Skeletal muscle satellite cell (primary cell): Measurements from ENCODE around the gene KATNBL1. TPM values are rescaled to one million over a fixed set of nuclear protein-coding genes. Genes with fewer than 3 reads are reported as not detected.
A peak's percentile ranks its signal among the peaks of the same experiment; 100 is the strongest.

ENCODE experiments used
- H3K27me3 ChIP-seq: 2 replicates; pipeline ENCODE4 v1.7.0; 2013; ENCODE audit warnings: low read length; ENCODE audit not compliant: control insufficient read depth, insufficient read depth
- H3K36me3 ChIP-seq: 2 replicates; pipeline ENCODE4 v1.7.0; 2013; ENCODE audit warnings: mild to moderate bottlenecking, control low read depth, low read length; ENCODE audit not compliant: insufficient read depth
- H3K4me1 ChIP-seq: 2 replicates; pipeline ENCODE4 v1.7.0; 2013; ENCODE audit warnings: low read length; ENCODE audit not compliant: control insufficient read depth, insufficient read depth
- H3K4me2 ChIP-seq: 2 replicates; pipeline ENCODE4 v1.7.0; 2013; ENCODE audit warnings: mild to moderate bottlenecking, low read length
- H3K4me3 ChIP-seq: 2 replicates; pipeline ENCODE4 v1.7.0; 2013; ENCODE audit warnings: low read length
- H3K9ac ChIP-seq: 2 replicates; pipeline ENCODE4 v1.7.0; 2013; ENCODE audit warnings: mild to moderate bottlenecking, low read depth, low read length, moderate library complexity
- H3K9me3 ChIP-seq: replicated peaks from 2 replicates; pipeline ENCODE4 v1.7.0; 2013; ENCODE audit warnings: mild to moderate bottlenecking, control low read depth, low read length
- total RNA-seq: library from RNA; depleted of rRNA; stranded (reverse); fragments of >200 nt; gene quantifications from 2 replicates; pipeline ENCODE4 v1.2.3, GENCODE V29; 2012; rRNA removed

KATNBL1 gene
- 38.9 and 46.4 TPM in 2 replicates for total RNA-seq

DNA sequence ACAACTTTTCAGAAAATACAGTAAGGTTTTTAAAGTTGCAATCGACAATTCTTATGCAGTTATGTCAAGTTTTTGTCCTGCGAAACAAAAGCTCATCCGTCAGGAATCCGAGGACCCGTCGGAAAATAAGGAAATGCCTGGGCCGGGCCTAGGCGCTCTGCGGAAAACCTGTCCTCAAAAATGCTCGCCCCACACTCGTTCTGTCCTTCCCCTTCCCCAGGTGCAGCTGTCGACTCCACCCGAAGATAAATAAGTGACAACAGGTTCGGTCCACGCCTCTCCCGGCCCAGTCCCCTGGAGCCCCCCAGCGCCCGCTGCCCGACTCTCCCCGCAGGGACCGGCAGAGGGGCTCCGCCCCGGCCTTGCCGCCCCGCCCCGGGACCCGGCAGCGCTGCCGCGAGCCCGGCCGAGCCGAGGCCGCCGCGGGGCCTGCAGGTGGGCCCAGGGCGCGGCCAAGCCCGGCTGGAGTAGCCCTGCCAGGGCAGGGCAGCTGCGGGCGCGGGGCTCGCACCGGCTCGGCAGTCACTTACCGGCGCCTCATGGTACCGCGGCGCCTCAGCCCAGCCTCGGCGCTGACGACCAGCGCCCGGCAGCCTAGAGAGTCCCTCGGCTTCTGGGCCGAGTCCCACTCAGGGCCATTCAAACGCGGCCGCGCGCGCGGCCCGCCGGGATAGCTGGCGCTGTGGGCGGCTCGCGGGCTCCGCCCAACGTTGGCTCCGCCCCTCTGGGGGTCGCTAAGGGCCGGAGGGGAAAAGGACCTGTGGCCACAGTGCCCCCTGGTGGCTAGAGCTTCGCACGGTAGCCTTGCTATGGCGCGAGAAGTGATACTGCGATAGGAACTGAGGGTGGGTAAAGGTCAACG, at the start of gene KATNBL1:
TSS of gene KATNBL1 (minus strand) at position 676 of the 862 bp plus-strand sequence. CDS start 46,420 bp downstream, outside the sequence.
- Histone ChIP-seq H3K4me2 (peak within 1 kb of the TSS; percentile 87), H3K36me3 (no peaks in the 10 kb centered on the region), H3K4me1 (peaks cover 13% of the 10 kb centered on the region), H3K27me3 (no peaks in the 10 kb centered on the region), H3K9ac (peak within 1 kb of the TSS; percentile 96), H3K4me3 (peak within 1 kb of the TSS; percentile 82), H3K9me3 (no peaks in the 10 kb centered on the region)

GRCh38 chr15:34259566-34259965, 49.7 kb upstream of the KATNBL1 start:
- H3K4me3 ChIP-seq: no peak overlapping the region

GRCh38 chr15:34258151-34258550, 48.3 kb upstream of the KATNBL1 start:
- Histone ChIP-seq H3K36me3 (no peaks in the 10 kb centered on the region), H3K9me3 (no peaks in the 10 kb centered on the region), H3K27me3 (no peaks in the 10 kb centered on the region), H3K4me2 (no peak overlapping the region), H3K9ac (no peak overlapping the region), H3K4me1 (no peaks in the 10 kb centered on the region), H3K4me3 (no peak overlapping the region)

More at GRCh38 chr15:34259566-34259965, 49.7 kb upstream of the KATNBL1 start:
- Histone ChIP-seq H3K9ac (no peak overlapping the region), H3K4me2 (no peak overlapping the region), H3K27me3 (no peaks in the 10 kb centered on the region), H3K36me3 (no peaks in the 10 kb centered on the region), H3K4me1 (no peaks in the 10 kb centered on the region), H3K9me3 (no peaks in the 10 kb centered on the region)

GRCh38 chr15:34252545-34252944, 42.6 kb upstream of the KATNBL1 start:
- peaks cover 5% of the 10 kb centered on the region for H3K36me3 ChIP-seq
- H3K9ac ChIP-seq: no peak overlapping the region
- no peaks in the 10 kb centered on the region for H3K9me3 ChIP-seq
- no peaks in the 10 kb centered on the region for H3K27me3 ChIP-seq
- H3K4me1 ChIP-seq: no peaks in the 10 kb centered on the region
- H3K4me2 ChIP-seq: no peak overlapping the region
- H3K4me3 ChIP-seq: no peak overlapping the region

- Histone ChIP-seq H3K9ac (no peak overlapping the region), H3K36me3 (peaks cover 5% of the 10 kb centered on the region), H3K4me3 (no peak overlapping the region), H3K9me3 (no peaks in the 10 kb centered on the region), H3K4me2 (no peak overlapping the region), H3K4me1 (no peaks in the 10 kb centered on the region), H3K27me3 (no peaks in the 10 kb centered on the region)
Observed at GRCh38 chr15:34248190-34248589, 38.3 kb upstream of the KATNBL1 start.

DNA sequence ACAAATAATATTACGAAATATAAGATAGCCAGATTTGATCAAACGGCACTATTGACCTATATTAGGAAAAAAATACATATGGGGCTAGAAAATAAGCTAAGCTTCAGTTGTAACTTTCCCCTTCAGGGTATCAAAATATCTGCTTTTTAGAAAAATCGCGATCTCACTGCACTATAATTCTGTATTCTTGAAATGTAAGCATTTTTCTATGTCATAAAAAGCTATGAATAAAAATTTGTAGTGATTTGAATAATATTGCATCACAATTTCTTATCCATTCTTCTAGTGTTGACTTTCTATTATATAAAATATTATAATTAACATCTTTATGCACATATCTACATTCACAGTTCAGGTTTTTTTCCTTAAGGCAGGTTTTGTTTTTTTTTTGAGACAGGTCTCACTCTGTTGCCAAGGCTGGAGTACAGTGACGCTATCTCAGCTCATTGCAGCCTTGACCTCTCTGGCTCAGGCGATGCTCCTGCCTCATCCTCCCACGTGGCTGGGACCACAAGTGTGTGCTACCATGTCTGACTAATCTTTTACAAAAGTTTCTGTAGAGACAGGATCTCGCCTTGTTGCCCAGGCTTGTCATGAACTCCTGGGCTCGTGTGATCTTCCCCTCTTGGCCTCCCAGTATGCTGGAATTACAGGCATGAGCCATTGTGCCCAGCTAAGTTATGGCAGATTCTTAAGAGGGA, 36.5 kb upstream of the KATNBL1 start:
- Histone ChIP-seq H3K9me3 (no peaks in the 10 kb centered on the region), H3K27me3 (no peaks in the 10 kb centered on the region), H3K4me3 (no peak overlapping the region), H3K4me1 (no peaks in the 10 kb centered on the region), H3K9ac (no peak overlapping the region), H3K4me2 (no peak overlapping the region), H3K36me3 (peaks cover 5% of the 10 kb centered on the region)

- no peaks in the 10 kb centered on the region for H3K9me3 ChIP-seq
- H3K4me1 ChIP-seq: peaks cover 18% of the 10 kb centered on the region
- H3K4me3 ChIP-seq: no peak overlapping the region
- H3K27me3 ChIP-seq: no peaks in the 10 kb centered on the region
- no peak overlapping the region for H3K4me2 ChIP-seq
- no peak overlapping the region for H3K9ac ChIP-seq
- no peaks in the 10 kb centered on the region for H3K36me3 ChIP-seq
Observed at GRCh38 chr15:34243226-34243625, 33.3 kb upstream of the KATNBL1 start.

GRCh38 chr15:34242331-34242710, 32.4 kb upstream of the KATNBL1 start:
- peaks cover 6% of the 10 kb centered on the region for H3K36me3 ChIP-seq

DNA sequence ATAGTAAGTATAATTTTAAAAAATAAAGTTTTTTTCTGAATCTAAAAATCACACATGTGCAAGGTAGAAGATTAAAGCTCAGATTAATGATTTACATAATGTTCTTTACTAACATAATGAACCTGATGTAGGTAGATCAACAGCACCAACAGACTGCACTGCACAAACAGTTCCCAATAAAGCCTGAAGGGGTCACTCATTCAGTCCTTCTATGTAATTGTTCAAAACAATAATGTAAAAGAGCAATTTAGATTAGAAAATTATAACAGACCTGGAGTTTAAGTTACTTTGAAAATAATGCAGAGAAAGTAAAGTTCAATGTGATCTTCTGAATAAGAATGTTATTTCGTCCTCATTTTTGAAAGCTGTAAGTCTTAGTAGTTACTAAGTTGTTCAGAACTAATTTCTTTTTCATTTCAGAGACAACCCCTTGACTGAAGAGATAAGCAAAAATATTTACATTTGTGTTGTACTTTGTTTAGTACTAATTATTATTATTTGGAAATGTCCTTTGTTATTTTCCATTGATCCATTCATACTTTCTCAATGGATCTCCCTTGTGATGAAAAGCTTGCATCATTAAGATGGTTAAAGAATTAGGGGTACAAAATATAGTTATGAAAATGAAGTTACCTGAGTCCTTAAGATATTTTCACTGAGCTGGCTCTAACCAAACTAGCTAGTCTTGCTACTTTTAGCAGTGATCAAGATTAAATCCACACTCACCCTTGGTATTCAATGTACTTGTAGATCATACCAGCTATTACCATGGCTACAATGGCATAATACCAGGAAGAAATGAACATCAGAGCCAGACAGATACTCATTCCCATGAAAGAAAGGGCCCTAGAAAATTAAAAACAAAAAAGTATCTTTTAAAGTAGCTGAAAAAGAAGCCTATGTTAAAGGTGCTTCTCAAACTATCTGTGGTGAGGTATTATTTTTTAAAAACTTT, 31.8 kb upstream of the KATNBL1 start:
- H3K27me3 ChIP-seq: no peaks in the 10 kb centered on the region
- no peak overlapping the region for H3K4me3 ChIP-seq
- H3K9me3 ChIP-seq: no peaks in the 10 kb centered on the region
- H3K9ac ChIP-seq: no peak overlapping the region
- H3K4me1 ChIP-seq: peaks cover 18% of the 10 kb centered on the region
- no peak overlapping the region for H3K4me2 ChIP-seq
- peaks cover 6% of the 10 kb centered on the region for H3K36me3 ChIP-seq

More at GRCh38 chr15:34242331-34242710, 32.4 kb upstream of the KATNBL1 start:
- no peaks in the 10 kb centered on the region for H3K9me3 ChIP-seq
- peaks cover 18% of the 10 kb centered on the region for H3K4me1 ChIP-seq
- no peak overlapping the region for H3K9ac ChIP-seq
- H3K27me3 ChIP-seq: no peaks in the 10 kb centered on the region
- H3K4me2 ChIP-seq: no peak overlapping the region
- H3K4me3 ChIP-seq: no peak overlapping the region

DNA sequence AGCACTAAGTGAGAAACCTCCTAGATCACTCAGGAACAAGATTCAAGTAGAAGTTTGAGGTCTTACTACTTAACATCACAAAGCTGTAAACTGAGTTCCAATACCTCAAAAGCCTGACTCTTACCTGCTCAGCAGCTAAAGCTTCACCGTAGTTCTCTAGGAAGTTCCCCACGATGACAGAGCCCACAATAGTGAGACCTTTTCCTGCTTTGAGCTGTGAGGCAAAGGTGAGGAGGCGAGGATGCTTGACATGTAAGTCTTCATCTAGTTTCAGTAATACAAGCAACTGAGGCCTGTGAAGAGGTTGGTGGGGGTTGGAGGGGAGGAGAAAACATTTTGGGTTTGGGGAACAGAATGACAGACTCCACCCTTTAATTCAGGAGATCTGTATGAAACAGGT, 30.6 kb upstream of the KATNBL1 start:
- Histone ChIP-seq H3K9ac (no peak overlapping the region), H3K4me1 (peaks cover 18% of the 10 kb centered on the region), H3K36me3 (peaks cover 12% of the 10 kb centered on the region), H3K9me3 (no peaks in the 10 kb centered on the region), H3K27me3 (no peaks in the 10 kb centered on the region), H3K4me2 (no peak overlapping the region), H3K4me3 (no peak overlapping the region)
